Neuron (in vitro differentiated cells): ENCODE measurements around the gene THNSL1.

ENCODE experiments used
- H2AFZ ChIP-seq: one replicate; pipeline ENCODE4 v1.6.1; 2013; ENCODE audit warnings: low read depth, mild to moderate bottlenecking, inconsistent platforms, low read length, moderate library complexity
- H3K27me3 ChIP-seq: one replicate; pipeline ENCODE4 v1.6.1; 2013; ENCODE audit warnings: low read length; ENCODE audit not compliant: insufficient read depth
- H3K36me3 ChIP-seq: one replicate; pipeline ENCODE4 v1.6.1; 2013; ENCODE audit warnings: low read length; ENCODE audit not compliant: insufficient read depth
- H3K4me1 ChIP-seq: one replicate; pipeline ENCODE4 v1.6.1; 2013; ENCODE audit warnings: low read length; ENCODE audit not compliant: insufficient read depth
- H3K4me3 ChIP-seq: 2 replicates; pipeline ENCODE4 v1.5.1; 2013; ENCODE audit warnings: mild to moderate bottlenecking, low read length, moderate library complexity
- H3K9me3 ChIP-seq: one replicate; pipeline ENCODE4 v1.6.1; 2013; ENCODE audit warnings: low read length

The THNSL1 gene

GRCh38 chr10:25071227-25071626 is 54.8 kb downstream of the THNSL1 start:
- Histone ChIP-seq H3K27me3 (no peaks in the 10 kb centered on the region), H3K36me3 (no peaks in the 10 kb centered on the region), H3K4me1 (peaks cover 5% of the 10 kb centered on the region), H3K4me3 (no peak overlapping the region), H3K9me3 (no peaks in the 10 kb centered on the region), H2AFZ (no peak overlapping the region)

- H3K9me3 ChIP-seq, result no peaks in the 10 kb centered on the region
- H3K4me1 ChIP-seq, result peaks cover 10% of the 10 kb centered on the region
- no peak overlapping the region for H3K4me3 ChIP-seq
- H2AFZ ChIP-seq, result no peak overlapping the region
- no peaks in the 10 kb centered on the region for H3K27me3 ChIP-seq
- H3K36me3 ChIP-seq, result no peaks in the 10 kb centered on the region
Measured at GRCh38 chr10:25072786-25073185, 56.4 kb downstream of the THNSL1 start.

- peaks cover 5% of the 10 kb centered on the region for H3K4me1 ChIP-seq
- H3K36me3 ChIP-seq, result no peaks in the 10 kb centered on the region
- H3K9me3 ChIP-seq, result no peaks in the 10 kb centered on the region
- H3K4me3 ChIP-seq, result no peak overlapping the region
- no peak overlapping the region for H2AFZ ChIP-seq
- H3K27me3 ChIP-seq, result peaks cover 3% of the 10 kb centered on the region
Measured at GRCh38 chr10:25075825-25076224, 59.4 kb downstream of the THNSL1 start.
